Measurements from ENCODE around the gene PPP1R9A. TPM values are rescaled to one million over a fixed set of nuclear protein-coding genes. Genes with fewer than 3 reads are reported as not detected.

PPP1R9A gene
- total RNA-seq, 1 donor from 2014 or later = 1.2 TPM

GRCh38 chr7:95245828-95246500 is 338.6 kb downstream of the PPP1R9A start:
- DNase-seq (ENCODE audit: low spot score) (no peak), ATAC-seq (no peak)

- peak; percentile 95 for ATAC-seq
- peak; percentile 48 for DNase-seq (ENCODE audit: low spot score)
Observed at GRCh38 chr7:95246831-95247370, 339.5 kb downstream of the PPP1R9A start.

GRCh38 chr7:95250571-95250970 is 343.2 kb downstream of the PPP1R9A start:
- DNase-seq (ENCODE audit: low spot score) = no peak

GRCh38 chr7:95251966-95252365 is 344.6 kb downstream of the PPP1R9A start:
- DNase-seq (ENCODE audit: low spot score) = no peak
- ATAC-seq = no peak

More at GRCh38 chr7:95250571-95250970, 343.2 kb downstream of the PPP1R9A start:
- ATAC-seq = no peak

- no peak for DNase-seq (ENCODE audit: low spot score)
- no peak for ATAC-seq
Observed at GRCh38 chr7:95253986-95254385, 346.6 kb downstream of the PPP1R9A start.

GRCh38 chr7:95255691-95256090 is 348.3 kb downstream of the PPP1R9A start:
- ATAC-seq (no peak), DNase-seq (ENCODE audit: low spot score) (no peak)

- ATAC-seq = no peak
- DNase-seq (ENCODE audit: low spot score) = no peak
Observed at GRCh38 chr7:95261895-95262415, 354.6 kb downstream of the PPP1R9A start.

- no peak for DNase-seq (ENCODE audit: low spot score)
- ATAC-seq = no peak
Observed at GRCh38 chr7:95262875-95263274, 355.5 kb downstream of the PPP1R9A start.

- DNase-seq (ENCODE audit: low spot score) (no peak), ATAC-seq (peak; percentile 32)
Observed at GRCh38 chr7:95263785-95264362, 356.5 kb downstream of the PPP1R9A start.

GRCh38 chr7:95264363-95264891 is 357.0 kb downstream of the PPP1R9A start:
- ATAC-seq (no peak), DNase-seq (ENCODE audit: low spot score) (no peak)

GRCh38 chr7:95265634-95266033 is 358.2 kb downstream of the PPP1R9A start:
- DNase-seq (ENCODE audit: low spot score) (no peak), ATAC-seq (no peak)

GRCh38 chr7:95267754-95268153 is 360.4 kb downstream of the PPP1R9A start:
- DNase-seq (ENCODE audit: low spot score) (no peak), ATAC-seq (no peak)

- no peak for DNase-seq (ENCODE audit: low spot score)
- ATAC-seq = no peak
Observed at GRCh38 chr7:95269640-95270039, 362.2 kb downstream of the PPP1R9A start.

GRCh38 chr7:95276114-95276513 is 368.7 kb downstream of the PPP1R9A start:
- ATAC-seq = no peak

GRCh38 chr7:95279417-95279816 is 372.0 kb downstream of the PPP1R9A start:
- DNase-seq (ENCODE audit: low spot score) = no peak
- no peak for ATAC-seq

More at GRCh38 chr7:95276114-95276513, 368.7 kb downstream of the PPP1R9A start:
- DNase-seq (ENCODE audit: low spot score) = no peak

GRCh38 chr7:95286096-95286495 is 378.7 kb downstream of the PPP1R9A start:
- ATAC-seq = no peak
- no peak for DNase-seq (ENCODE audit: low spot score)

- ATAC-seq (no peak), DNase-seq (ENCODE audit: low spot score) (no peak)
Observed at GRCh38 chr7:95290166-95290830, 382.9 kb downstream of the PPP1R9A start.

- ATAC-seq = peak; percentile 62
Observed at GRCh38 chr7:95295397-95295796, 388.0 kb downstream of the PPP1R9A start.

GRCh38 chr7:95296456-95296855 is 389.1 kb downstream of the PPP1R9A start:
- ATAC-seq = peak; percentile 40
- no peak for DNase-seq (ENCODE audit: low spot score)

More at GRCh38 chr7:95295397-95295796, 388.0 kb downstream of the PPP1R9A start:
- no peak for DNase-seq (ENCODE audit: low spot score)

GRCh38 chr7:95297041-95297440 is 389.6 kb downstream of the PPP1R9A start:
- ATAC-seq (peak; percentile 20), DNase-seq (ENCODE audit: low spot score) (no peak)

GRCh38 chr7:95298091-95298490 is 390.7 kb downstream of the PPP1R9A start:
- ATAC-seq = no peak

More at GRCh38 chr7:95298091-95298490, 390.7 kb downstream of the PPP1R9A start:
- DNase-seq (ENCODE audit: low spot score) = no peak
